H1 (cell line): ENCODE data around the gene DSE. TPM values are rescaled to one million over a fixed set of nuclear protein-coding genes. Genes with fewer than 3 reads are reported as not detected.

Experiments
- CTCF ChIA-PET: fragments of 300-600 bp; sonication (Branson Sonifier 250); formaldehyde crosslinking; loops from one replicate; lab custom pipeline; 2021; ENCODE audit not compliant: partially characterized antibody; lab: Charles Lee
- POLR2A ChIA-PET: fragments of 300-600 bp; sonication (Branson Sonifier 250); formaldehyde crosslinking; loops from one replicate; lab custom pipeline; 2021; ENCODE audit warnings: inconsistent platforms; ENCODE audit not compliant: partially characterized antibody; lab: Charles Lee
- DNase-seq, 2 experiments: peaks; one replicate each; pipeline versions ENCODE4 v3.0.0 to v3.0.0-alpha.2; 2010 to 2022; ENCODE audit warnings: low spot score in 2 of 2, low read depth in 1 of 2, mixed read lengths in 1 of 2
- FAIRE-seq: peaks from 2 replicates; lab custom pipeline; 2011; peaks lifted over from hg19 to GRCh38; lab: Jason Lieb, UNC
- H2AFZ ChIP-seq: 2 replicates; pipeline ENCODE4 v1.8.1; 2012; ENCODE audit warnings: low read length, inconsistent platforms
- H2AK5ac ChIP-seq: 2 replicates; pipeline ENCODE4 v1.6.1; 2013; ENCODE audit warnings: low read depth, low read length
- H2BK120ac ChIP-seq: replicated peaks from 2 replicates; pipeline ENCODE3; 2013; ENCODE audit warnings: low read depth, low read length, inconsistent platforms
- H2BK12ac ChIP-seq: 2 replicates; pipeline ENCODE4 v1.6.1; 2013; ENCODE audit warnings: low read depth, low read length
- H2BK15ac ChIP-seq: 2 replicates; pipeline ENCODE4 v1.6.1; 2013; ENCODE audit warnings: low read length
- H2BK20ac ChIP-seq: 2 replicates; pipeline ENCODE4 v1.6.1; 2013; ENCODE audit warnings: low read length
- H2BK5ac ChIP-seq: 2 replicates; pipeline ENCODE4 v1.6.1; 2013; ENCODE audit warnings: low read depth, low read length
- H3K14ac ChIP-seq: 2 replicates; pipeline ENCODE4 v1.6.1; 2013; ENCODE audit warnings: inconsistent platforms; ENCODE audit not compliant: insufficient read length
- H3K18ac ChIP-seq: 2 replicates; pipeline ENCODE4 v1.6.1; 2013; ENCODE audit warnings: low read length; ENCODE audit errors: extremely low read depth
- H3K23ac ChIP-seq: 2 replicates; pipeline ENCODE4 v1.6.1; 2013; ENCODE audit warnings: inconsistent platforms; ENCODE audit not compliant: insufficient read length
- H3K23me2 ChIP-seq: 2 replicates; pipeline ENCODE4 v1.6.1; 2013; ENCODE audit warnings: low read depth, low read length
- H3K27ac ChIP-seq: 2 replicates; pipeline ENCODE4 v1.6.1; 2011; ENCODE audit warnings: low read depth, low read length, inconsistent platforms
- H3K27me3 ChIP-seq, 4 experiments: replicated peaks in 1 of 4; 1 replicate in 1 of 4; 2 replicates in 3 of 4; pipeline versions ENCODE4 v1.6.1 to v1.8.1; 2011 to 2013; ENCODE audit warnings: low read length in 3 of 4, mild to moderate bottlenecking in 3 of 4, inconsistent platforms in 2 of 4, mixed read lengths in 2 of 4, moderate library complexity in 1 of 4; ENCODE audit not compliant: control insufficient read depth in 3 of 4, insufficient read depth in 3 of 4; ENCODE audit errors: extremely low read depth in 1 of 4
- H3K36me3 ChIP-seq, 4 experiments: 2 replicates each; pipeline versions ENCODE4 v1.6.1 to v1.8.1; 2011 to 2013; ENCODE audit warnings: mild to moderate bottlenecking in 4 of 4, low read length in 3 of 4, moderate library complexity in 2 of 4, control low read depth in 1 of 4, inconsistent platforms in 1 of 4; ENCODE audit not compliant: insufficient read depth in 4 of 4, control insufficient read depth in 2 of 4
- H3K4ac ChIP-seq: replicated peaks from 2 replicates; pipeline ENCODE3; 2013; ENCODE audit warnings: low read length, low read depth, mixed read lengths, inconsistent platforms; ENCODE audit not compliant: insufficient read length
- H3K4me1 ChIP-seq, 4 experiments: replicated peaks in 1 of 4; 1 replicate in 1 of 4; 2 replicates in 3 of 4; pipeline versions ENCODE4 v1.6.1 to v1.8.1; 2011 to 2013; ENCODE audit warnings: low read length in 3 of 4, inconsistent platforms in 2 of 4, mixed read lengths in 1 of 4; ENCODE audit not compliant: insufficient read depth in 4 of 4, control insufficient read depth in 3 of 4
- H3K4me2 ChIP-seq, 2 experiments: 2 replicates each; pipeline versions ENCODE4 v1.6.1 to v1.8.1; 2011 to 2013; ENCODE audit warnings: low read depth in 2 of 2, low read length in 2 of 2, control low read depth in 1 of 2, inconsistent platforms in 1 of 2, mild to moderate bottlenecking in 1 of 2; ENCODE audit not compliant: insufficient read depth in 1 of 2
- H3K4me3 ChIP-seq, 4 experiments: fragments of 200-600, 300-600 bp in 1 of 4; sonication (generic), shearing (Covaris generic), sonication (Bioruptor Twin) in 1 of 4; 2 replicates each; pipeline versions ENCODE4 v1.5.1 to v1.8.1; 2011 to 2016; ENCODE audit warnings: low read length in 4 of 4, low read depth in 3 of 4, control low read depth in 2 of 4, inconsistent platforms in 2 of 4, mild to moderate bottlenecking in 2 of 4, mixed read lengths in 1 of 4, moderate library complexity in 1 of 4; ENCODE audit not compliant: insufficient read depth in 2 of 4; ENCODE audit errors: extremely low read depth in 1 of 4
- H3K56ac ChIP-seq: replicated peaks from 2 replicates; pipeline ENCODE3; 2013; ENCODE audit warnings: low read depth, mild to moderate bottlenecking, mixed read lengths, low read length, inconsistent platforms; ENCODE audit not compliant: insufficient read length
- H3K79me1 ChIP-seq: 2 replicates; pipeline ENCODE4 v1.6.1; 2013; ENCODE audit warnings: low read depth, low read length, control low read depth
- H3K79me2 ChIP-seq, 2 experiments: 2 replicates each; pipeline versions ENCODE4 v1.6.1 to v1.8.1; 2012 to 2013; ENCODE audit warnings: low read length in 2 of 2, mild to moderate bottlenecking in 2 of 2, inconsistent platforms in 1 of 2; ENCODE audit not compliant: insufficient read depth in 2 of 2, control insufficient read depth in 1 of 2
- H3K9ac ChIP-seq, 4 experiments: replicated peaks in 1 of 4; 1 replicate in 1 of 4; 2 replicates in 3 of 4; pipeline versions ENCODE4 v1.6.1 to v1.8.1; 2011 to 2013; ENCODE audit warnings: low read depth in 3 of 4, low read length in 3 of 4, control low read depth in 2 of 4, mild to moderate bottlenecking in 2 of 4, moderate library complexity in 2 of 4, inconsistent platforms in 1 of 4; ENCODE audit errors: extremely low read depth in 1 of 4
- H3K9me3 ChIP-seq, 2 experiments: 2 replicates each; pipeline versions ENCODE4 v1.6.1 to v1.8.1; 2012 to 2013; ENCODE audit warnings: mild to moderate bottlenecking in 2 of 2, moderate library complexity in 2 of 2, control low read depth in 1 of 2, inconsistent platforms in 1 of 2, low read depth in 1 of 2, low read length in 1 of 2, mixed read lengths in 1 of 2; ENCODE audit not compliant: insufficient read depth in 2 of 2
- H4K20me1 ChIP-seq, 2 experiments: replicated peaks in 1 of 2; 2 replicates each; pipeline versions ENCODE3 to v1.8.1; 2011 to 2013; ENCODE audit warnings: inconsistent platforms in 2 of 2, low read length in 2 of 2, mild to moderate bottlenecking in 1 of 2; ENCODE audit not compliant: insufficient read depth in 2 of 2, control insufficient read depth in 1 of 2
- H4K5ac ChIP-seq: 2 replicates; pipeline ENCODE4 v1.6.1; 2013; ENCODE audit warnings: low read length, low read depth, mixed read lengths, inconsistent platforms; ENCODE audit not compliant: insufficient read length
- H4K8ac ChIP-seq: 2 replicates; pipeline ENCODE4 v1.8.0; 2013; ENCODE audit warnings: mild to moderate bottlenecking, moderate library complexity, low read length, inconsistent platforms; ENCODE audit not compliant: insufficient read depth; ENCODE audit errors: extremely low read depth
- H4K91ac ChIP-seq: replicated peaks from 2 replicates; pipeline ENCODE3; 2013; ENCODE audit warnings: low read length, mixed read lengths, inconsistent platforms; ENCODE audit not compliant: insufficient read length
- BCL11A ChIP-seq, 2 experiments: IDR thresholded peaks; one replicate each; pipeline ENCODE4 v1.6.1; 2011; ENCODE audit warnings: low read depth in 2 of 2, low read length in 2 of 2, mild to moderate bottlenecking in 2 of 2
- BRCA1 ChIP-seq: IDR thresholded peaks from 2 replicates; pipeline ENCODE4 v1.6.1; 2012; ENCODE audit warnings: low read depth, low read length, improper control_type of control experiment
- CBX8 ChIP-seq: fragments of 300-800, 300-1000 bp; sonication (generic); IDR thresholded peaks from 2 replicates; pipeline ENCODE4 v1.7.1; 2016; ENCODE audit warnings: low read depth, low read length, borderline replicate concordance
- CHD2 ChIP-seq: IDR thresholded peaks from 2 replicates; pipeline ENCODE4 v1.6.1; 2012; ENCODE audit warnings: low read length, improper control_type of control experiment
- CTBP2 ChIP-seq: IDR thresholded peaks from 2 replicates; pipeline ENCODE4 v1.7.0; 2011; ENCODE audit warnings: borderline replicate concordance, mild to moderate bottlenecking, moderate library complexity, mixed read lengths, low read length; ENCODE audit not compliant: insufficient read depth, insufficient read length
- GABPA ChIP-seq: IDR thresholded peaks from 2 replicates; pipeline ENCODE4 v1.6.1; 2011; ENCODE audit warnings: mild to moderate bottlenecking, low read length, moderate library complexity, borderline replicate concordance; ENCODE audit not compliant: insufficient read depth
- KDM4A ChIP-seq: IDR thresholded peaks from one replicate; pipeline ENCODE4 v1.7.1; 2012; ENCODE audit warnings: low read depth, mild to moderate bottlenecking, moderate library complexity, low read length, inconsistent platforms; ENCODE audit not compliant: severe bottlenecking
- KDM5A ChIP-seq: fragments of 200-600 bp; IDR thresholded peaks from 2 replicates; pipeline ENCODE4 v1.7.1; 2012; ENCODE audit warnings: mild to moderate bottlenecking, low read length, inconsistent platforms, mixed read lengths
- MAFK ChIP-seq: IDR thresholded peaks from 2 replicates; pipeline ENCODE4 v1.6.1; 2012; ENCODE audit warnings: low read depth, mild to moderate bottlenecking, improper control_type of control experiment, low read length
- POLR2AphosphoS5 ChIP-seq: IDR thresholded peaks from 2 replicates; pipeline ENCODE4 v1.6.1; 2011; ENCODE audit warnings: low read depth, low read length
- RFX5 ChIP-seq: IDR thresholded peaks from 2 replicates; pipeline ENCODE4 v1.6.1; 2011; ENCODE audit warnings: low read depth, low read length, improper control_type of control experiment, borderline replicate concordance
- SP4 ChIP-seq: IDR thresholded peaks from 2 replicates; pipeline ENCODE4 v1.6.1; 2012; ENCODE audit warnings: low read length, inconsistent platforms
- WGBS, 2 experiments: shearing (Covaris generic) in 1 of 2; methylation state at CpG; one replicate each; pipeline versions ENCODE4 v1.1.6 to v1.1.7; 2013 to 2015; ENCODE audit warnings: low lambda C conversion rate in 2 of 2, mixed read lengths in 2 of 2, inconsistent platforms in 1 of 2, low coverage in 1 of 2, missing lambda C conversion rate in 1 of 2; ENCODE audit not compliant: insufficient replicate concordance in 2 of 2, insufficient coverage in 1 of 2, insufficient read length in 1 of 2; ENCODE audit errors: extremely low coverage in 1 of 2, missing lambda C conversion rate in 1 of 2; 5-methylcytosine and 5-hydroxymethylcytosine counted together
- polyA plus RNA-seq, 7 experiments: library from polyadenylated mRNA; depleted of rRNA in 3 of 7; stranded (reverse) in 5 of 7; unstranded in 2 of 7; fragments of >200 nt in 5 of 7; fragments of 200-250 nt in 2 of 7; gene quantifications; 1 replicate in 5 of 7; 2 replicates in 1 of 7; 4 replicates in 1 of 7; pipeline versions ENCODE4 v1.2.1 to v1.2.3, GENCODE V29; 2011 to 2013; ENCODE audit warnings: missing spikeins in 2 of 7, mixed read lengths in 2 of 7
- total RNA-seq: library from RNA; stranded (reverse); fragmentation: NEBNext Ultra II Directional; extraction: Animal tissue kit (Norgen Biotek cat#: 25700); gene quantifications from 2 replicates; pipeline ENCODE4 v1.2.1, GENCODE V29; 2021
- TF ChIP-seq, protein P1 (sequence below): IDR thresholded peaks from 2 replicates; pipeline ENCODE4 v1.6.1; 2012; ENCODE audit warnings: inconsistent platforms

The DSE gene
- total and polyA plus RNA-seq, 2 of the 8 experiments (the other 6 are each of a cell fraction or from before 2014, with no cell fraction given) = 32.5 to 94.4 TPM

DNA sequence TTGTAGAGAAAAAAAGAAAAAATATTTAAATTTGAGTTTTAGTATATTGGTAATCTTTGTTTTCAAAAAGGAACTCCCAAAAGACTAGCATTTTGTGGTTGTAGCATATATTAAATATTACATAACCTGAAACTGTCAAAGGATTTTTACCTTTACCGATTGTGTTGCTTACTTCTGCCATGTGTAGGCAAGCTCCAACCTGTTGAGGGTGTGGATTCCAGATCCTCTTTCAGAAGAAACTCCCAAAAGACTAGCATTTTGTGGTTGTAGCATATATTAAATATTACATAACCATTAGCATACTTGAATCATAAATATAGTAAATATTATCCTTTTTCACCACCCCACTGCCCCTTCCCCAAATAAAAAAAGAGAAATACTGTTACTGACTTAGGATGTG, 3.2 kb downstream of the DSE start:
- Histone ChIP-seq H3K18ac (no peak overlapping the region), H3K23ac (no peak overlapping the region), H3K23me2 (peaks cover 4% of the 10 kb centered on the region; the same call in 1 of the 2 replicates), H2AK5ac (no peak overlapping the region), H2AFZ (no peak overlapping the region), H3K4me2 (no peak overlapping the region), H3K27me3 (no peaks in the 10 kb centered on the region), H3K27ac (no peak overlapping the region), H2BK15ac (no peak overlapping the region), H3K4me1 (peaks cover 0 to 5% (median 2%) of the 10 kb centered on the region in 4 experiments; a peak in 4 of 7 replicates), H2BK5ac (no peak overlapping the region), H2BK12ac (no peak overlapping the region), H3K56ac (no peak overlapping the region), H3K79me1 (peaks cover 2% of the 10 kb centered on the region; the same call in 1 of the 2 replicates), H4K91ac (no peak overlapping the region), H3K4ac (no peak overlapping the region), H3K36me3 (peaks cover 0 to 4% (median 0%) of the 10 kb centered on the region in 4 experiments; a peak in 2 of 8 replicates), H3K4me3 (no peak overlapping the region), H4K5ac (no peak overlapping the region), H3K9me3 (no peaks in the 10 kb centered on the region), H4K8ac (no peak overlapping the region), H3K79me2 (peaks cover 3 to 71% of the 10 kb centered on the region in 2 experiments; a peak in 3 of 4 replicates), H3K14ac (no peak overlapping the region), H2BK120ac (no peak overlapping the region), H2BK20ac (no peak overlapping the region), H3K9ac (no peak overlapping the region), H4K20me1 (peaks cover 2 to 4% of the 10 kb centered on the region in 2 experiments)
- FAIRE-seq (no peak), DNase-seq (no peak)
- 100% methylated on average over 1 of the region's 1 CpG; no CpG with 5 or more reads in 1 of the 2 experiments for WGBS, 2 experiments
- ChIA-PET CTCF (interaction anchor here (0.9 to 2.1 kb wide), 6 partner anchors 19 to 105 kb away, joined by 3 to 10 read pairs (median 4); no protein-coding TSS in a partner anchor), POLR2A (interaction anchor here (1.7 to 2.0 kb wide), 2 partner anchors 55 to 96 kb away, joined by 4 read pairs; no protein-coding TSS in a partner anchor)
- TF ChIP-seq CHD2 = no peak
- no peak for TF ChIP-seq SP4
- no peak for TF ChIP-seq KDM4A
- no peak for TF ChIP-seq CBX8
- no peak for TF ChIP-seq MAFK
- no peak for TF ChIP-seq CTBP2
- no peak for TF ChIP-seq BRCA1
- no peak for TF ChIP-seq BCL11A (IDR thresholded peaks at IDR 0.05; ENCODE audit: low read depth in 2 of 2, low read length in 2 of 2)
- no peak for TF ChIP-seq KDM5A
- TF ChIP-seq GABPA = no peak
- no peak for TF ChIP-seq RFX5
- TF ChIP-seq POLR2AphosphoS5 = no peak
- TF ChIP-seq, protein P1, sequence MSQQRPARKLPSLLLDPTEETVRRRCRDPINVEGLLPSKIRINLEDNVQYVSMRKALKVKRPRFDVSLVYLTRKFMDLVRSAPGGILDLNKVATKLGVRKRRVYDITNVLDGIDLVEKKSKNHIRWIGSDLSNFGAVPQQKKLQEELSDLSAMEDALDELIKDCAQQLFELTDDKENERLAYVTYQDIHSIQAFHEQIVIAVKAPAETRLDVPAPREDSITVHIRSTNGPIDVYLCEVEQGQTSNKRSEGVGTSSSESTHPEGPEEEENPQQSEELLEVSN = no peak
